Esophagus squamous epithelium (tissue), 4 donors: ENCODE results near the gene TOX2.

Experiments
- POLR2A ChIP-seq, 4 donors: fragments of 450-650 bp; IDR thresholded peaks; one replicate each; pipeline ENCODE4 v1.6.1; 2017; ENCODE audit warnings: antibody characterized with exemption in 4 of 4, mild to moderate bottlenecking in 4 of 4, moderate library complexity in 3 of 4
- TF ChIP-seq, protein P1 (sequence below), 6 experiments: fragments of 450-650 bp in 4 of 6; fragments of 200-600 bp in 2 of 6; sonication (generic) in 2 of 6; IDR thresholded peaks; one replicate each; pipeline ENCODE4 v1.5.1; 2016 to 2019; ENCODE audit warnings: antibody characterized with exemption in 6 of 6, mild to moderate bottlenecking in 4 of 6, moderate library complexity in 4 of 6

DNA sequence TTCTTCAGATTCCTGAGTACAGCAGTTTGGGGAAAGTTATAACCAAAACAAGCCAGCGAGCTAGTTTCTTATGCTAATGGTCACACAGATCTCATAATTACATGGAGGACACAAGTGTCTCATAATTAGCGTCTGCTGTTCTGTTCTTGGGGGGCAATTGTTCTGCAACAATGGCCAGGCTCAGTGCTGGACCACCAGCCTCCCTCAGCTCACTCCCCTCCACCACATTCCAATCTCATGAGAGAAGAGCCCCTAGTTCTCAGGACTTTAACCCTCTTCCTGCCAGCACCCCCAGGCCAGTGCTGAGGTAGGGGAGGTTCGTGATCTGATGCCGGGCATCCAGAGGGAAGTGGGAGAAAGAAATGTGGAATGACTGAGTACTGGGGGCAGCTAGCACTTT is 20.2 kb upstream of the TOX2 start:
- TF ChIP-seq, protein P1, sequence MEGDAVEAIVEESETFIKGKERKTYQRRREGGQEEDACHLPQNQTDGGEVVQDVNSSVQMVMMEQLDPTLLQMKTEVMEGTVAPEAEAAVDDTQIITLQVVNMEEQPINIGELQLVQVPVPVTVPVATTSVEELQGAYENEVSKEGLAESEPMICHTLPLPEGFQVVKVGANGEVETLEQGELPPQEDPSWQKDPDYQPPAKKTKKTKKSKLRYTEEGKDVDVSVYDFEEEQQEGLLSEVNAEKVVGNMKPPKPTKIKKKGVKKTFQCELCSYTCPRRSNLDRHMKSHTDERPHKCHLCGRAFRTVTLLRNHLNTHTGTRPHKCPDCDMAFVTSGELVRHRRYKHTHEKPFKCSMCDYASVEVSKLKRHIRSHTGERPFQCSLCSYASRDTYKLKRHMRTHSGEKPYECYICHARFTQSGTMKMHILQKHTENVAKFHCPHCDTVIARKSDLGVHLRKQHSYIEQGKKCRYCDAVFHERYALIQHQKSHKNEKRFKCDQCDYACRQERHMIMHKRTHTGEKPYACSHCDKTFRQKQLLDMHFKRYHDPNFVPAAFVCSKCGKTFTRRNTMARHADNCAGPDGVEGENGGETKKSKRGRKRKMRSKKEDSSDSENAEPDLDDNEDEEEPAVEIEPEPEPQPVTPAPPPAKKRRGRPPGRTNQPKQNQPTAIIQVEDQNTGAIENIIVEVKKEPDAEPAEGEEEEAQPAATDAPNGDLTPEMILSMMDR (IDR thresholded peaks at IDR 0.05): no peak
- TF ChIP-seq POLR2A (IDR thresholded peaks at IDR 0.05): no peak
